DMS53 treated with DMSO at 0.1 percent for 48 hours (cell line): Measurements from ENCODE around the gene NAPA.
"Not testable (repeated sequence)": the region's sequence is repeated elsewhere in the genome, so short reads cannot be mapped to it uniquely, and the experiment has no call there.

Experiments used
- DNase-seq: peaks from one replicate; lab custom pipeline; 2025; ENCODE audit not compliant: unreplicated experiment; lab: John Stamatoyannopoulos, UW

Gene NAPA

DNA sequence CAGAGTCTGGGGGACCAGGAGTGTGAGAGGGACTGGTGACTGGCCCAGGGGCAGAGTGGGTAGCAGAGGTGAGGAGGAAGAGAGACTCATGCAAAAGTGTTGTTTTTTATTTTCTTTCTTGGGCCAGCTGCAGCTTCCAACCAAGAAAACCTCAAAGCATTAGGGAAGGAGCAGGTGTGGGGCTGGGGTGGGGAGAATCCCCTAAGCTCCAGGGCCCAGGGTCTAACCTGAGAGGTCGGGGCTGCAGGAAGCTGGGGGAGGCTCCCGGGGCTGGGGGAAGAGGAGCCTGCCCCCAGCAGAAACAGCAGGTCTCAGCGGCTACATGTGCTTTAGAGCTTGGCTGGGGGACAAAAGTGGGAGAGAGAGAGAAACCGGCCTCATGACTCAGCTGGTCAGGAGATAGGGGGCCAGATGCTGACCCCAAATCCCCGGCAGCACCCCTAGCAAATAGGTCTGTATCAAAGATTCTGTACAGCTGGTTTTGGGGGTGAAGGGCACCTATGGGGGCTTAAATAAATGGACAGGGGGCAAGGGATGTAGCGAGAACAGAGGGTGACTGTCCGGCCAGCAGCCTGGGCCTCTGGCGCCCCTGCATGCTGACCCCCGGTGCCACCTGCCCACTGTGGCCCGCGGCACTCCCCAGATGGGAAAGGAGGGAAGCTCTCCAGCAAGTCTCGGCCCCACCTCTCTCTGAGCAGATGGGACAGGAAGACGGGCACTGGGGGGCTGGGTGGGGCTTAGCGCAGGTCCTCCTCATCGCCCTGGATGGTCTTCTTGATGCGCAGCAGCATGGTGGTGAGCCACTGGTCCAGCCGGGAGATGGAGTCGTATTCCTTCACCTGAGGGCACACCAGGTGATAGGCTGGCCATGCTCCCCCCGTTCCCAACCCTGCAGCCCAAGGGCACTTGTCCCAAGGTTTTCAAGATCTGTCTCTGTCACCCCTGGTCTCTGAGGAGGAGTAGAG, 27.0 kb downstream of the NAPA start:
- no peak for DNase-seq

- no peak for DNase-seq
Measured at GRCh38 chr19:47486900-47487299, 28.0 kb downstream of the NAPA start.

DNA sequence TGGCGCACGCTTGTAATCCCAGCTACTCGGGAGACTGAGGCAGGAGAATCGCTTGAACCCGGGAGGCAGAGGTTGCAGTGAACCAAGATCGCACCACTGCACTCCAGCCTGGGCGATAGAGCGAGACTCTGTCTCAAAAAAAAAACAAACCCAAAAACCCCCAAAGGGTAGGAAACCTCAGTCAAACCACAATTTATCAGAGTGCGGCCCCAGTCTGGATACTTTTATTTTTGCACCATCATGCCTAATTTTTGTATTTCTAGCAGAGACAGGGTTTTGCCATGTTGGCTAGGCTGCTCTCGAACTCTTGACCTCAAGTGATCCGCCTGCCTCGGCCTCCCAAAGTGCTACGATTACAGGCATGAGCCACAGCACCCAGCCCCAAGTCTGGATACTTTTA, 28.6 kb downstream of the NAPA start:
- DNase-seq, result not testable (repeated sequence)

- no peak for DNase-seq
Measured at GRCh38 chr19:47485210-47485609, 29.7 kb downstream of the NAPA start.

DNA sequence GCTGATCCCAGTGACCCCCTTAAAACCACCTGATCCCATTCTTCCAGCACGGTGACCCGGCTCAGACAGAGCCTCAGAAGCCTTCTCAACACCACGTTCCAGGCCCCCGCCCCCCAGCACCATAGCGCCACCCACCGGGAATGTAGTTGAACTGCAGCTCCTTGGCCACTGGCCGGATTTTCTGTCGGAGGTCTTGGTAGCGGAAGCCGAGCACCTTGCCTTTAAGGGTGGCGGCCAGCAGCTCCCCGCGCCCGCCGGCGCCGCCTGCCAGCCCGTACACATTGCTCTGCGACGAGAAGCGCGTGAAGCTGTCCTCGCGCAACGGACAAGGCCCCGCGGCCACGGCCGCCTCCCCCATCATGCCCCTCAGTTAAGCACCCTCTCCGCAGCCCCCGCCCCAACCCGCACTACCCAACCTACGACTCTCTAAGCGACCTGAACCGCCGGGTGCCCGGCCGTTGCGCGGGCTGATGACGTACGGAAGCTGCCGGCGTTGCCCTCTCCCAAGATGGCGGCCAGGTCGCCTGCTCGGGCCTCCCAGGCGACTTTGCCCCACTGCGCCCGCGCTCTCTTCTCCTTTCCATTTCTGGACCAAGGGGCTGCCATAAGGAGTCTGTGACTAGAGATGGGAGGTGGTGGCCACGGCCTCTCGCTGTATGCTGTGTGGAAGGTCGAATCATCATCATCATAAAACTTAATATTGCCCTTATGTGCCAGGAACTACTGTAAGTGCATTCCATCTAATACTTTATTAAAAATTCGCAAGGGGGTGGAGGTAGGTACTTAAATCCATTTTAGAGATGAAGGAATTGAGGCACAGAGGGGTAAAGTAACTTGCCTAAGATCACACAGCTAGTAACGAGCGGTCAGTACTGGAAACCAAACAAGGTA, 30.8 kb downstream of the NAPA start, which contains the start of gene KPTN:
Gene KPTN (minus strand): TSS at position 420 of the 891 bp plus-strand sequence. CDS start 59 bp downstream, at position 361.
- peak; percentile 83 for DNase-seq

GRCh38 chr19:47483200-47483599, 31.7 kb downstream of the NAPA start:
- DNase-seq, result no peak

- DNase-seq, result no peak
Measured at GRCh38 chr19:47481460-47482052, 33.3 kb downstream of the NAPA start.

DNA sequence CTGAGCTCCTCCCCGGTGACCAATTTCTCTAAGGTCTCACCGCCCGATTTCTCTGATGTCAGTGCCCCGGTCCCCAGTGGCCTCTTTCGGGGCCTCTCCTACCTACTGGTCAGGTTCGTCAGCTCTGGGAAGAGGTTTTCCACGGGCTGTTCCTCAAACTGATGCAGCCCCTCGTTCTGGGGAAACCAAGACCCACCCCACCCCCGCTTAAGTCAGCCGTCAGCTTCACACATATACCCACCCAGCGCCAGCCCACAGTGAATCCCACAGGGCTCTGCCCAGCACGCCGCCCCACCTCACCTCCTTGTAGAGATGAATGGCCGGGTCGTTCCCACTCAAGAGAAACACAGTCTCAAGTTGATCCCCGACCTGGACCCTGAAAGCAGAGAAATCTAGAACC, 34.2 kb downstream of the NAPA start:
- DNase-seq, result no peak

GRCh38 chr19:47479701-47480503, 35.0 kb downstream of the NAPA start:
- no peak for DNase-seq

- DNase-seq, result no peak
Measured at GRCh38 chr19:47476438-47476972, 38.4 kb downstream of the NAPA start.

DNA sequence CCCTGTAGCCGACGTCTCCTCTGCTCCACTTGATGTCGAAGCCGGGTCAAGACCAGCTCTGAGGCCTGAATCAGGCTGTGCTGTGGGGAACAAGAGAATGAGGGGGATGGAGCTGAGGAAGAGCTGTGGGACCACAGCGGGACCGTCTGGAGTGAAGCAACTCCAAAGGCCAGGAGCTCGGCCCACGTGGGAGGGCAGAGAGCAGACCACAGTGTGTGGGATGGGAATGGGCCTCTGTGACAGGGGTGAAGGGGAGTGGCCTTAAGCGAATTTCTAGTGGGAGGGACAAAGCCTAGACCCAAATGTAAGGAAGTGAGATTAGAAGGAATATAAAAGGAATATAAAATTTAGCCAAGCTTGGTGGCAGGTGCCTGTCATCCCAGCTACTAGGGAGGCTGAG, 39.4 kb downstream of the NAPA start:
- DNase-seq, result no peak

DNA sequence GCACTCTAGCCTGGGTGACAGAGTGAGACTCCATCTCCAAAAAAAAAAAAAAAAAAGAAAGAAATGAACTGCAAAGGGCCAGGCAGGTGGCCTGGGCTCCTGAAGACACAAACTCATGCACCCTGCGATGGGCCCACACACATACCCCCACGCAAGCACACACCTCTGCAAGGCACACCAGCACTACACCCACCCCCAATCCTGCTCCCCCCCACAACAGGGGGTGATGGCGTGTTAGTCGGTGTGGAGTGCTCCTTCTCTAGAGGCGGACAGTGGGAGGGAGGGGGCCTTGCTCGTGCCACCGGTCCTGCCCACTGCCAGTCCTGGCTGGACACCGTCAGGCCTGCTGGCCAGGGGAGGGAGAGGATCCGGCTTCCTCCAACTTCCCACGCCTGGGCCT, 41.5 kb downstream of the NAPA start:
- no peak for DNase-seq

- DNase-seq, result peak; percentile 57
Measured at GRCh38 chr19:47471733-47472457, 43.0 kb downstream of the NAPA start, which contains the start of gene SLC8A2. TSS of gene SLC8A2 (minus strand) at chr19:47471893. CDS start at chr19:47466403, 5,490 bp downstream.

GRCh38 chr19:47471381-47471732, 43.5 kb downstream of the NAPA start:
- DNase-seq, result no peak

- no peak for DNase-seq
Measured at GRCh38 chr19:47470447-47471195, 44.2 kb downstream of the NAPA start.

GRCh38 chr19:47469719-47470118, 45.1 kb downstream of the NAPA start:
- DNase-seq, result no peak

DNA sequence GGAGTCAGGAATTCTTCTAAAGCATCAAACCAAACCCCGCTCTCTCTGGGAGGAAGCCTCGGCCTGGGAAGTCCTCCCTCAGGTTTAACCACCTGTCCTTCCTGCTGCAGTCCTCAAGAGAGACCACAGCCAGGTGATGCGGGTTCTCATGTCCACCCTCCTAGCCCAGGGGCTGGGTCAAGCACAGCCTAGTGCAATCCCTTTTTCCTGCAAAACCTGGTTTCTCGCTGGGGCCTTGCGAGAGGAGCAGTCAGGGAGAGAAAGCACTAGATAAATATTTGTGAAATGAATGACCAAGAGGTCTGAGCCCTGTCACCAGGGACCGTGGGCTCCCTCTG, 45.5 kb downstream of the NAPA start:
- peak; percentile 45 for DNase-seq

- no peak for DNase-seq
Measured at GRCh38 chr19:47467914-47468313, 46.9 kb downstream of the NAPA start.

GRCh38 chr19:47465957-47466356, 48.9 kb downstream of the NAPA start:
- no peak for DNase-seq
